CD4-positive, alpha-beta T cell treated with Interleukin-17A for 4 hours (primary cell): Measurements from ENCODE around the gene ATF1.
"Not testable (repeated sequence)": the region's sequence is repeated elsewhere in the genome, so short reads cannot be mapped to it uniquely, and the experiment has no call there.

Experiments
- DNase-seq: peaks from one replicate; pipeline ENCODE4 v3.0.0-alpha.2; 2020; ENCODE audit warnings: mixed read lengths

ATF1 gene

GRCh38 chr12:50868881-50869280, 105.0 kb downstream of the ATF1 start:
- not testable (repeated sequence) for DNase-seq
